Measurements from ENCODE around the gene PTBP3. TPM values are rescaled to one million over a fixed set of nuclear protein-coding genes. Genes with fewer than 3 reads are reported as not detected.
"Not testable (repeated sequence)": the region's sequence is repeated elsewhere in the genome, so short reads cannot be mapped to it uniquely, and the experiment has no call there.

The PTBP3 gene
- polyA plus RNA-seq, 1 experiment, result 34.8 TPM

DNA sequence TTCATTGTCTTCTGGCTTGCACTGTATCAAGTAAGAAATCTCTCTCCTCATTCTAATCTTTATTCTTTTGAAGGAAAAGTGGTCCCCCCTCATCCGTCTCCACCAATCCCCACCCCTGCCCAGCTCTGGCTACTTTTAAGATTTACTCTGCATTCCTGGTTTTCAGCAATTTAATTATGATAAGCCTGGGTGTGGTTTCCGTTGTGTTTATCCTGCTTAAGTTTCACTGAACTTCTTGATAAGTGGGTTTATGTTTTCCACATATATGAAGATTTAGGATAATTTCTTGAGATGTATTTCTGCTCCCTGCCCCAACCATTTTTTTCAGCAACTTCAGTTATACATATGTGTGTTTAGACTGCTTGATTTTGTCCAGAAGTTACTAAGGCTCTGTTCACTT, 46.5 kb downstream of the PTBP3 start:
- TF ChIP-seq, protein P1, sequence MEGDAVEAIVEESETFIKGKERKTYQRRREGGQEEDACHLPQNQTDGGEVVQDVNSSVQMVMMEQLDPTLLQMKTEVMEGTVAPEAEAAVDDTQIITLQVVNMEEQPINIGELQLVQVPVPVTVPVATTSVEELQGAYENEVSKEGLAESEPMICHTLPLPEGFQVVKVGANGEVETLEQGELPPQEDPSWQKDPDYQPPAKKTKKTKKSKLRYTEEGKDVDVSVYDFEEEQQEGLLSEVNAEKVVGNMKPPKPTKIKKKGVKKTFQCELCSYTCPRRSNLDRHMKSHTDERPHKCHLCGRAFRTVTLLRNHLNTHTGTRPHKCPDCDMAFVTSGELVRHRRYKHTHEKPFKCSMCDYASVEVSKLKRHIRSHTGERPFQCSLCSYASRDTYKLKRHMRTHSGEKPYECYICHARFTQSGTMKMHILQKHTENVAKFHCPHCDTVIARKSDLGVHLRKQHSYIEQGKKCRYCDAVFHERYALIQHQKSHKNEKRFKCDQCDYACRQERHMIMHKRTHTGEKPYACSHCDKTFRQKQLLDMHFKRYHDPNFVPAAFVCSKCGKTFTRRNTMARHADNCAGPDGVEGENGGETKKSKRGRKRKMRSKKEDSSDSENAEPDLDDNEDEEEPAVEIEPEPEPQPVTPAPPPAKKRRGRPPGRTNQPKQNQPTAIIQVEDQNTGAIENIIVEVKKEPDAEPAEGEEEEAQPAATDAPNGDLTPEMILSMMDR (IDR thresholded peaks at IDR 0.05; ENCODE audit: low read depth, low read length), result no peak
- Histone ChIP-seq H3K27me3 (ENCODE audit: control insufficient read depth, insufficient read depth, low read length) (no peaks in the 10 kb centered on the region), H3K9me3 (ENCODE audit: control insufficient read depth, insufficient read depth, low read length) (peaks cover 13% of the 10 kb centered on the region), H3K27ac (ENCODE audit: low read depth, low read length) (no peak overlapping the region), H3K4me3 (ENCODE audit: low read depth, low read length) (no peak overlapping the region)
- no peak for DNase-seq (ENCODE audit: low read depth, low spot score)
- ChIA-PET CTCF (no interaction called here), POLR2A (no interaction called here)

DNA sequence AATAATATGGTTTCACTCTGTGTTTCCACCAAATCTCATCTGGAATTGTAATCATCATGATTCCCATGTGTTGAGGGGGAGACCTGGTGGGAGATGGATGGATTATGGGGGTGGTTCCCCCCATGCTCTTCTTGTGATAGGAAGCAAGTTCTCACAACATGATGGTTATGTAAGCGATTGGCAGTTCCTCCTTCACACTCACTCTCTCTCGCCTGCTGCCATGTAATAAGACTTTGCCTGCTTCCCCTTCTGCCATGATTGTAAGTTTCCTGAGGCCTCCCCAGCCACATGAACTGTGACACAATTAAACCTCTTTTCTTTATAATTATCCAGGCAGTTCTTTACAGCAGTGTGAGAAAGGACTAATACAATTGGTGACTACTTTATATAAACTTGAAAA, 48.4 kb downstream of the PTBP3 start:
- Histone ChIP-seq H3K4me3 (ENCODE audit: low read depth, low read length) (no peak overlapping the region), H3K27ac (ENCODE audit: low read depth, low read length) (no peak overlapping the region), H3K9me3 (ENCODE audit: control insufficient read depth, insufficient read depth, low read length) (peaks cover 13% of the 10 kb centered on the region), H3K27me3 (ENCODE audit: control insufficient read depth, insufficient read depth, low read length) (no peaks in the 10 kb centered on the region)
- CTCF ChIA-PET, result interaction anchor here (0.6 kb wide), 1 partner anchor 427 kb away, joined by 3 read pairs; no protein-coding TSS in a partner anchor
- TF ChIP-seq, protein P1 (IDR thresholded peaks at IDR 0.05; ENCODE audit: low read depth, low read length), result no peak
- POLR2A ChIA-PET, result no interaction called here
- DNase-seq (ENCODE audit: low read depth, low spot score), result no peak

DNA sequence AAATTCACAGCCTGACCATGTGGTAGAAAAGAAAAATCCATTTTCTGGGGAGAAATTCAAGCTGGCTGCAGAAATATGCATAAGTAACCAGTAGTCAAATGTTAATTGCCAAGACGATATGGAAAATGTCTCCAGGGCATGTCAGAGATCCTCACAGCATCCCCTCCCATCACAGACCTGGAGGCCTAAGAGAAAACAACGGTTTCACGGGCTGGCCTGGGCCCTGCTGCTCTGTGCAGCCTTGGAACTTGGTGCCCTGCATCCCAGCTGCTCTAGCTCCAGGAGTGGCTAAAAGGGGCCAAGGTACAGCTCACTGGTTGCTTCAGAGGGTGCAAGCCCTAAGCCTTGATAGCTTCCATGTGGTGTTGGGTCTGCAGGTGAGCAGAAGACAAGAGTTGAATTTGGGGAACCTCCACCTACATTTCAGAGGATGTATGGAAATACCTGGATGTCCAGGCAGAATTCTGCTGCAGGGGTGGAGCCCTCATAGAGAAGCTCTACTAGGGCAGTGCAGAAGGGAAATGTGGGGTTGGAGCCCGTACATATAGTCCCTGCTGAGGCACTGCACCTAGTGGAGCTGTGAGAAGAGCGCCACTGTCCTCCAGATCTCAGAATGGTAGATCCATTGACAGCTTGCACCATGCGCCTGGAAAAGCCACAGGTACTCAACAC, 49.7 kb downstream of the PTBP3 start:
- DNase-seq (ENCODE audit: low read depth, low spot score), result no peak
- TF ChIP-seq, protein P1 (IDR thresholded peaks at IDR 0.05; ENCODE audit: low read depth, low read length), result no peak
- Histone ChIP-seq H3K27ac (ENCODE audit: low read depth, low read length) (no peak overlapping the region), H3K27me3 (ENCODE audit: control insufficient read depth, insufficient read depth, low read length) (no peaks in the 10 kb centered on the region), H3K4me3 (ENCODE audit: low read depth, low read length) (no peak overlapping the region), H3K9me3 (ENCODE audit: control insufficient read depth, insufficient read depth, low read length) (peaks cover 13% of the 10 kb centered on the region)
- CTCF ChIA-PET, result no interaction called here
- POLR2A ChIA-PET, result no interaction called here

DNA sequence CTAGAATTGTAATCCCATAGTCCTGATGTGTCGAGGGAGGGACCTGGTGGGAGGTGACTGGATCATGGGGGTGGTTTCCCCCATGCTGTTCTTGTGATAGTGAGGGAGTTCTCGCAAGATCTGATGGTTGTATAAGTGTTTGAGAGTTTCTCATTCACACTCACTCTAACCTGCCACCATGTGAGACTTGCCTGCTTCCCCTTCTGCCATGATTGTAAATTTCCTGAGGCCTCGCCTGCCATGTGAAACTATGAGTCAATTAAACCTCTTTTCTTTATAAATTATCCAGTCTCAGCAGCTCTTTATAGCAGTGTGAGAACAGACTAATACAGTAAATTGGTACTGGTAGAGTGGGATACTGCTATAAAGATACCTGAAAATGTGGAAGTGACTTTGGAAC, 50.6 kb downstream of the PTBP3 start:
- DNase-seq (ENCODE audit: low read depth, low spot score); H3K27ac ChIP-seq (ENCODE audit: low read depth, low read length); H3K27me3 ChIP-seq (ENCODE audit: control insufficient read depth, insufficient read depth, low read length); CTCF ChIA-PET; H3K4me3 ChIP-seq (ENCODE audit: low read depth, low read length); POLR2A ChIA-PET: not testable (repeated sequence)
- H3K9me3 ChIP-seq (ENCODE audit: control insufficient read depth, insufficient read depth, low read length), result peaks cover 13% of the 10 kb centered on the region

DNA sequence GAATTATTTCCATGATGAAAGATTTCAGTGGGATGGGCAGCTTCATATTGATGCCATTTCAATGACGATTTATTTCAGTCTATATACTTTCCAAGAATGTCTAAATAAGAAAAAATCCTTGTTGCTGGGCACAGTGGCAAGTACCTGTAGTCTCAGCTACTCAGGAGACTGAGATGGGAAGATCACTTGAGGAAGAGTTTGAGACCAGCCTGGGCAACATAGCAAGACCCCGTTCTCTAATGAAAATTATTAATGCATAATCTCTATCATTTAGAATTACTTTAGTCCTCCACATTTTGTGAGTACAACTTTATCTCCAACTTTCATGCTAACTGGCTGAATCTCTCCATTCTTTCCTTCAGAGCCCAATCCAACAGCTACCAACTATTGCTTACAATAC, 52.5 kb downstream of the PTBP3 start:
- DNase-seq (ENCODE audit: low read depth, low spot score), result no peak
- H3K9me3 ChIP-seq (ENCODE audit: control insufficient read depth, insufficient read depth, low read length), result peaks cover 13% of the 10 kb centered on the region
- no peak overlapping the region for H3K4me3 ChIP-seq (ENCODE audit: low read depth, low read length)
- no peak overlapping the region for H3K27ac ChIP-seq (ENCODE audit: low read depth, low read length)
- ChIA-PET POLR2A (no interaction called here), CTCF (interaction anchor here (0.6 kb wide), 1 partner anchor 207 kb away, joined by 5 read pairs; no protein-coding TSS in a partner anchor)
- TF ChIP-seq, protein P1 (IDR thresholded peaks at IDR 0.05; ENCODE audit: low read depth, low read length), result no peak
- no peaks in the 10 kb centered on the region for H3K27me3 ChIP-seq (ENCODE audit: control insufficient read depth, insufficient read depth, low read length)
